Measurements from ENCODE around the gene TRMT5.

TRMT5 gene

DNA sequence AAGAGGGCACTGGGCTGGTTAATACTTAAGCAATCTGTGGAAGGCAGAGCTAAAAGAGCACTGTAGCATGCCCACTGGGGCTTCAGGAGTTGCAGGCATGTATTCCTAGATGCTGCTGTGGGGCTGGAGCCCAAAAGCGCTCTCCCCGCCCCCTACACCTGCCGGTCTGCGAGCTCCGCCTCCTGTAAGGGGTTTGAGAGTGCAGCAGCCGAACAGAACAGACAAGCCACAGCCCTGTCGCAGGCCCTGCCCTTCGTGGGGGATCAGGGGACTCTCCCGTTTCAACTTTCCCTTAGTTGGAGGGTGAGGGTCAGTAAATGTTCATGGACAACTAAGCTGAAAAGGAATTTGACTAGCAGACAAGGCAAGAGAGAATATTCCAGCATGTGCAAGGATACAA, 17.7 kb upstream of the TRMT5 start:
- CTCF ChIA-PET: no interaction called here
- TF ChIP-seq CTCF (IDR thresholded peaks at IDR 0.05; ENCODE audit: control extremely low read depth, extremely low read depth, low read depth, missing control alignments): no peak
- POLR2A ChIA-PET: no interaction called here
- DNase-seq (ENCODE audit: extremely low spot score): no peak

- CTCF ChIA-PET: no interaction called here
- DNase-seq (ENCODE audit: extremely low spot score): no peak
- no peak for TF ChIP-seq CTCF (IDR thresholded peaks at IDR 0.05; ENCODE audit: control extremely low read depth, extremely low read depth, low read depth, missing control alignments)
- POLR2A ChIA-PET: interaction anchor here (0.6 kb wide), 1 partner anchor 10 kb away, joined by 6 read pairs; no protein-coding TSS in a partner anchor
These were observed 8.7 kb upstream of the TRMT5 start for GRCh38 chr14:60989599-60989998.

DNA sequence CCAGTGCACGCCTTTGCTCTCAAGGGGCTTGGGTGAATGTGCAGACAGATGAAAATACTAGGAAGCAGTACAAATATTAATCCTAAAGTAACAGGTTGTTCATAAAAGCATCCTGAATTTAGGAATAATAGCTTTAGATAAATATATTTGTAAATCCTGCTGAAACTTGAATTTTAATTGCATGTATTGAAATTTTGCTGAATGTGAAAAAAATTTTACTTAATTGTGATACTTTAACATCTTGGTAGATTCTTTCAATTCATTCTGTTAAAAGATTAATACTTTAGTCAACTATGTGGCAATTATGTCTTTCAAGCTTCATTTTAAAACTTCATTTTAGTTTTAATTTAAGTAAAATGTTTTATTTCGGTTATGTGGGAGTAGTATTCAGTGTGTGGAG, 5.6 kb upstream of the TRMT5 start:
- DNase-seq (ENCODE audit: extremely low spot score): no peak
- POLR2A ChIA-PET: no interaction called here
- TF ChIP-seq CTCF (IDR thresholded peaks at IDR 0.05; ENCODE audit: control extremely low read depth, extremely low read depth, low read depth, missing control alignments): no peak
- CTCF ChIA-PET: no interaction called here

GRCh38 chr14:60984196-60984595, 3.3 kb upstream of the TRMT5 start:
- ChIA-PET POLR2A (no interaction called here), CTCF (no interaction called here)
- no peak for DNase-seq (ENCODE audit: extremely low spot score)
- no peak for TF ChIP-seq CTCF (IDR thresholded peaks at IDR 0.05; ENCODE audit: control extremely low read depth, extremely low read depth, low read depth, missing control alignments)

- POLR2A ChIA-PET: interaction anchor here (0.7 kb wide), 1 partner anchor 14 kb away, joined by 3 read pairs; no protein-coding TSS in a partner anchor
- CTCF ChIA-PET: interaction anchor here (1.9 kb wide), 1 partner anchor 13 kb away, joined by 5 read pairs; no protein-coding TSS in a partner anchor
- no peak for DNase-seq (ENCODE audit: extremely low spot score)
- no peak for TF ChIP-seq CTCF (IDR thresholded peaks at IDR 0.05; ENCODE audit: control extremely low read depth, extremely low read depth, low read depth, missing control alignments)
These were observed 965 bp upstream of the TRMT5 start for GRCh38 chr14:60981633-60982455.

DNA sequence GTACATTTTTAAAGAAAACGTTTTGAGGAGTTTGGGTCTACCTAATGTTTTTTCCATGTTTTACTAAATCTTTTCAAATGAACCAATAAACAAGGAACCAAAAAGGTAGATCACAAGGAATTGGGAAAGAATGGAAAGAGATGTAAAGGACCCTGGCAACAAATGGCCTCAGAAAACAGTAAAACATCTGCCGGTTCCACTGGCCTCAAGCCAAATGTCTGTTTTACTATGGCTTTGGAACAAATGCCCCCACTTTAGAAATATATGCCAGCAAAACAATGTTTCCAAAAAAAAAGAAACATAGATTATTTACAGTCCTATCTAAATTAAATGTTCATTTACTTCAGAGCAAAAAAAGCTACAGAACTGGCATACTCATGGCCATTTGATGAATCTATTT, 3.0 kb downstream of the TRMT5 start:
- TF ChIP-seq CTCF (IDR thresholded peaks at IDR 0.05; ENCODE audit: control extremely low read depth, extremely low read depth, low read depth, missing control alignments): no peak
- DNase-seq (ENCODE audit: extremely low spot score): no peak
- CTCF ChIA-PET: no interaction called here
- POLR2A ChIA-PET: no interaction called here

Measured in GM10248 (cell line).